ENCODE data around the gene PDE3A. TPM values are rescaled to one million over a fixed set of nuclear protein-coding genes. Genes with fewer than 3 reads are reported as not detected.

The PDE3A gene
- total RNA-seq, 1 experiment from 2014 or later: 76.3 TPM

- no peak for DNase-seq (ENCODE audit: extremely low read depth, low read depth)
Observed at GRCh38 chr12:20420557-20420956, 52.2 kb downstream of the PDE3A start.

GRCh38 chr12:20421421-20421820 lies 53.1 kb downstream of the PDE3A start:
- DNase-seq (ENCODE audit: extremely low read depth, low read depth): no peak

DNA sequence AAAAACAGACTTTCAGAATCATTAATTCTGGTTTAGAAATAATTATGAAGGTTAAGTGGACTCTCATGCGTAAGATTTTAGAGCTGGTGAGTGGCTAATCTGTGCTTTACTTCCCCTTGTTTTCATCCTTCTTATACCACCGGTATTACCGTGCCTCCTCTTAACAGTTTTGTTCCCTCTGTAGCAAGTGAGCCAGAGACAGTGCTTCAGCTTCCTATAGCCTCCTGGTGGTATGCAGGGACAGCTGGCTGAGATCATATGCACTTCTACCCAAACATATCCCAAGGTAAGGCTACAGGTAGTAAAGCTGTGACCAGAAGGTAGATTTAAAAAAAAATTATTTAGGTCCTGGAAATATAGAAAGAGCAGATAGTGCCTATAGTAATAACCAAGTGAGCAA lies 55.2 kb downstream of the PDE3A start:
- no peak for DNase-seq (ENCODE audit: extremely low read depth, low read depth)

GRCh38 chr12:20424841-20425240 lies 56.5 kb downstream of the PDE3A start:
- no peak for DNase-seq (ENCODE audit: extremely low read depth, low read depth)

- DNase-seq (ENCODE audit: extremely low read depth, low read depth): no peak
Observed at GRCh38 chr12:20426191-20426590, 57.9 kb downstream of the PDE3A start.

GRCh38 chr12:20426957-20427356 lies 58.6 kb downstream of the PDE3A start:
- DNase-seq (ENCODE audit: extremely low read depth, low read depth): no peak

DNA sequence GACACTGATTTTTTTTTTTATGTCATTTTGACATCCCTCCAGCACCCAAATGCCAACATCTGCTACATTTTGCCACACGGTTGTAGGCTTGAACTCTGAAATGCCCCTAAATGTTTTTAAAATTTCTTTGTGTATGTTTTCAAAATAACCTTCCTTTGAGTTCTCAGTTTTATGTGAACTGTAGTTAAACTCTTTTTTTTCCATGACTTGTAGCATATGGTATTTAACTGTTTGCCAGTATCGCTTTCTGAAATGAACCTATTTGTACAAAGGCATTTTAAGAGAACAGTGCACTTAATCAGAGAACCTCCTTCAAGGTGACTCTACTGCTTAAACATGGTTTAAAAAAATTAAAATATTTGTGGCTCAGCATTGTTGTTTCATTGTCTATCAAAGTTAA lies 61.5 kb downstream of the PDE3A start:
- no peak for DNase-seq (ENCODE audit: extremely low read depth, low read depth)

DNA sequence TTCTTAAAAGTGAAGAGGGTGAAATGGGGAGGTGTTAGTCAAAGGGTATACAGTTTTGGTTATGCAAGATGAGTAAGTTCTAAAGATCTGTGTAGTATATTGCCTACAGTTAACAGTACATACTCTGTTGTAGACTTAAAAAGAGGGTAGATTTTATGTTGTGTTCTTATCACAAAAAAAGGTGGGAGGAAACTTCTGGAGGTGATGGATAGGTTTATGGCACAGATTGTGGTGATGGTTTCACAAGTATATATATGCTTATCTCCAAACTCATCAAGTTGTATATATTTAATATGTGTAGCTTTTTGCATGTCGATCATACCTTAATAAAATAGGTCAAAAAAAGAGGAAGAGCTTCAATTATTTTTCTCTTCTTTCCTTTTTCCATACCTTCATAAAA lies 64.0 kb downstream of the PDE3A start:
- no peak for DNase-seq (ENCODE audit: extremely low read depth, low read depth)

DNA sequence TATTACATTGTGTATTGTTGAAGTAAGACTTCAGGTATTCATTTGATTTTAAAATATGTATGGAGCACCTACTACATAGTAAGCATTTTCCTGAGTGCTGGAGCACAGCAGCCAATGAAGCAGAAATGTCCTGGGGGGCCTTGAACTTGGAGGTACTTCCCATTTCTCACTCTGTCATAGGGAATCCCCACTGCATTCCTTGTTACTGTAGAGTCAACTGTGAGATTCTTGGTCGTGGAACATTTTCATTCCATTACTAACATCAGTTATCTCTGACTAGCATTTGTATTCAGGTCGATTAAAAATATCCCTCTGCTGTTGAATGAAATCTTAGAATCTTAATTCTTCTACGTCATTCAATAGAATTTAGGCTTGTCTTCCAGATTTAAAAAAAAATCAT lies 66.7 kb downstream of the PDE3A start:
- no peak for DNase-seq (ENCODE audit: extremely low read depth, low read depth)

DNA sequence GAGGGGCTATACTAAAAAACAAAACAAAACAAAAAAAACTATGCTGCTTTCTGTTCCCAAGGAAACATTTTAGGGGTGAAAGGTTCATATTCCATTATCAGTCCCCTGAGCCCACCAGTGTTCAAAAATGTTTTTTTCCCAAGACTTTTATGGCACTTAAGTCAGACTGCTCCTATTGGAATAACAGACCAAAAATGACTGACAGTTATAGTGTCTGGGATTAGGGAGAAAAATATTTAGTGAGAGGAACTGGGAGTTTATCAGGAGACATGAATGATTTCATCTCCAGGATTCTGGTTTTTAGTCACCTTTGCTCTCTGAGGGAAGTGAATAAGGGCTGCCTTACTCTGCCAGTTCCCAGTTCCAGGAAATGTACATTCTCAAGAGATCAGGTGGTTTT lies 68.0 kb downstream of the PDE3A start:
- no peak for DNase-seq (ENCODE audit: extremely low read depth, low read depth)

- DNase-seq (ENCODE audit: extremely low read depth, low read depth): no peak
Observed at GRCh38 chr12:20438299-20438779, 70.0 kb downstream of the PDE3A start.

DNA sequence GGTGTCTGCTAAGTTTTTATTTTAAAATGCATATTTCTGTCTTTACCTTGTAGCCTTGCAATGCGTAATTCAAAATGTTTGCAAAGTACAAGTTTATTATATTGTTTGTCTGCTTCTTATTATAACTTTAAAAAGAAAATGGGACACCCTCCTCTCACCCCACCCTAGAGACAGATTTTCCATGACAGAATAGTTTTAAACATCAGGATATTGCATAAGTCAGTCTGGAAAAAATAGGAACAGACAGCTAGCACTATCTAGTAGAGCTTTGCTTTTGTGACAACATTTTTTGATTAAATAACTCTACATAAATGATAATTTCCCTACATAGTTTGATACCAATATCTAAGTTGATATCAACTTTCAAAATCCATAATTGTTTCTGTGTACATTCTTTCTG lies 71.3 kb downstream of the PDE3A start:
- no peak for DNase-seq (ENCODE audit: extremely low read depth, low read depth)

DNA sequence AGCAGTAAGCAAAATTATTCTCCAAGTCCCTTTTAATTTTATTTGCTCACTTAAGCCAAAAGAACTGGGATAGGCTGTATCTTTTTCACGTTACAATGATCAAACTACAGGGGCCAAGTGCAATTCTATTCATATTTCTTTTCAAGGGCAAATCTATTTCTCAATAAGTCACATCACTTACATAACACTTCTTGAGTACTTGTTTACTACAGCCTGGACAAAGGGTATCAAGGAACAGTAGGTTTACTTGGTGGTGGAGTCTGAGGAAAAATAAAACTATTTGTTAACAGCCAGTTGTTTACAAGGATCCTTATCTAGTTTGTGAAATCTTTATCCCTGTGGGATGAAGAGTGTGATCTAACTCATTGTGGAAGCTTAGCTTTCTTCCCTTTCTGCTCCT lies 72.1 kb downstream of the PDE3A start:
- DNase-seq (ENCODE audit: extremely low read depth, low read depth): no peak

DNA sequence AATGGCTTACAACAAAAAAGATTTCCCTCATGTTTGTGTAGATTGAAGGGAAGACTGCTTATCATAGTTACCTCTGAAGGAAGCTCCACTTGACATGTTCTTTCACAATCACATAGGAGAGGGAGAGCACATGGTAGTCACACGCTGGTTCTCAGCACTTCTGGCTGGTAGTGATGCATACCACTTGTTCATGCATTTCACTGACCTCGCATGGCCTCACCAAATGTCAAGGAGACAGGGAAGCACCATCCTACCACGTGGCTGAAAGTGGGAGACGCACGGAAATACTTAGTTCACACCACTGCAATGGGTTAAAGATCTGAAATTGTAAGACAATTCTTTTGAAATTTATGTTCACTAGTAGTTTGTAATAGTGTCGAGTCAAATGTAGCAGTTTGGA lies 74.0 kb downstream of the PDE3A start:
- no peak for DNase-seq (ENCODE audit: extremely low read depth, low read depth)

- no peak for DNase-seq (ENCODE audit: extremely low read depth, low read depth)
Observed at GRCh38 chr12:20443255-20443654, 74.9 kb downstream of the PDE3A start.

DNA sequence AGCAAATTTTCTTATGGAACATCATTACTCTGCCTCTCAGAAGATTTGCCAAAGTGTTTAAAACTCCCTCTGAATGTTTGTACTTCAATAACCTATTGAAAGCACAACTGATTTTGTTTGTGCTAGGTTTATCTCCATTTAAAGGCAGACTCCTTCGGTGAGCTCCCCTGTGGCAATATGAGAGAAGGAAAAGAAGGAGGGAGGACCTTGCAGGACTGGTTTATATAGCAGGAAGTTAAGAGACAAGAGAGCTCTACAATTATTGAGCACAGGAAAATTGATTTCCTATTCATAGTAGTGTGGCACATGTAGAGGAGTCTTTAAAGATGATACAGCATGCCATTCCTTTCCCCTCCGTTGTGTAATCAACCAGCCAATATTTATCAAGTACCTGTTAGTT lies 75.5 kb downstream of the PDE3A start:
- DNase-seq (ENCODE audit: extremely low read depth, low read depth): no peak

DNA sequence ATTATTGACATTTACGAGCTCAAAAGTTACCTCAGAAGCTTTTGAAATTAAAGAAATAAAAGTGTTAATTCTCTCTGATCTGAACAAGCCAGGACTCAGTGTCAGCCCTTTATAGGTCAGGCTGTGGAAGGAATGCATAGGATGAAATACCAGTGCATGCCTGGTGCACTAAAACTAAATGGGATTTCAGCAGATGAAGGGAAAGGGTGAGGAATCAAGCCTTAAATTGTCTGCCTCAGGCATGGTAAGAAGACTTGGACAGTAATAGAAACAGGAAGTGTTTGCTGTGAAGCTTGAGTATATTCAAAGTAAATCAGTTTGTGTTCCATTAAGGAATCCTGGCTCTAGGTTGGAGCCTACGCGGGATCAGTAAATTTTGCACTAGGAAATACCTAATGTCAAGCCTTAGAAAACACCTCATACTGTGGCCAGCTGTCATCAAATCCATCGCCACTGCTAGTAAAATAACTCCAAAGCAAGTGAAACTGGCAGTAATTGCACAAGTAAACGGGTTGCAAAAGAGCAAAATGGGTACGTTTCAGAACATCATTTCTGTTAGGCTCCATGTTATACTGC lies 76.3 kb downstream of the PDE3A start:
- DNase-seq (ENCODE audit: extremely low read depth, low read depth): no peak

DNA sequence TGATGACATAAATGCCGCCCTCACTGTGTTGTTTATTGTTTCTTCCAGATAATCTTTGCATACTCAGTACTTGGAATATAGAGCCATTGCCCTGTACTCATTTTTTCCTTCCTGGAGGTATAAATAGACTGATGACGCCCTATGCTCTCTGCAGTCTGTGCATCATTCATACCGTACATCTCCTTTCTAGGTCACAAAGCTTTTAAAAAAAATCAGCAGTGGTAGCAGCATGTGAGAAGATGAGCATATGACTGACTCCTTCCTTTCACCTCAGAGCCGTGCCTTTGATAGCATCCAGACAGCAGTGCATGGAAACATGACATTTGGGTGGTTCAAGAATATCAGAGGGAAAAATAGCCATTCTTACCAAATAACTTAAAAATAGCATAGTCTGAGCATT lies 77.3 kb downstream of the PDE3A start:
- no peak for DNase-seq (ENCODE audit: extremely low read depth, low read depth)

- no peak for DNase-seq (ENCODE audit: extremely low read depth, low read depth)
Observed at GRCh38 chr12:20446836-20447235, 78.5 kb downstream of the PDE3A start.

DNA sequence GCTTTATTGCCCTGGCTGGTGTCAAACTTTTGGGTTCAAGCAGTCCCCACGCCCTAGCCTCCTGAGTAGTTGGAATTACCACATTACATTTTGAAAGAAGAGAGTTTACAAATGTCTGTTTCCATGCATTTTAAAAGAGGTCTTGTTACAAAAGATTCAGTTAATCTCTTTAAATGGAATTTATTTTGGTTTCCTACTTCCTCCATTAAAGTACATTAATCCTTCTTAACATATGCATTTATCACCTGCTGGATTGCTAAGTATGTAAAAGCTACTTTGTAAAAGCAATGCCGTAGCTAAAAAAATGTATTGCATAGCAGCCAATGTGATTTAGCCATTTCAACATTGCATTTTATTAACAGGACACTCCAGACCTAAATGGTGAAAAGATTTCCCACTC lies 80.4 kb downstream of the PDE3A start:
- DNase-seq (ENCODE audit: extremely low read depth, low read depth): no peak

DNA sequence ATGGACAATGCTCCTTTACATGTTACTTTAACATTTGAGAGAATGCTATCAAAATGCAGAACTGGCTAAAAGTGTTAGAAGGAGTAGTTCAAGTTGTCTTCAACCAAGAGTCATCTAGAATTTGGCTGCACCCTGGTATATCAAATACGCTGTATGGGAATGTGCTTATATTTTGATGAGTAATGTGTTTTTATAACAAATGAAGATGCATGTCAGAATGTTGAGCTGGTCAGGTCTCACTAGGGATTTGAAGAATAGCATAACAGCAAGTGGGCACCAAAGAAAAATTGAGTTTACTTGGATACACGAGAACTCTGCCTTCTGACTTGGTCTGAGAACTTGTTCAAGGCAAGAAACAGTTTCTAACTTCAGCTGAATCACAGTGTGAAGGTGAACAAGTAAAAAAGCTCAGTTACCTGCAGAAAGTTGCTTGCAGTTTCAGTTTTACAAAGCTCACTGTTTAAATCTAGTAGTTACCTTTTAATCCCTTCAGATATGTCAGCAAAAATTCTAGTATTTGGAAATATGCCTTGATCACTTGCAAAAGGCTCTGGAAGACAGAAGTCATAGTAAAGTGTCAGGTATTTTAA lies 82.3 kb downstream of the PDE3A start:
- DNase-seq (ENCODE audit: extremely low read depth, low read depth): no peak

DNA sequence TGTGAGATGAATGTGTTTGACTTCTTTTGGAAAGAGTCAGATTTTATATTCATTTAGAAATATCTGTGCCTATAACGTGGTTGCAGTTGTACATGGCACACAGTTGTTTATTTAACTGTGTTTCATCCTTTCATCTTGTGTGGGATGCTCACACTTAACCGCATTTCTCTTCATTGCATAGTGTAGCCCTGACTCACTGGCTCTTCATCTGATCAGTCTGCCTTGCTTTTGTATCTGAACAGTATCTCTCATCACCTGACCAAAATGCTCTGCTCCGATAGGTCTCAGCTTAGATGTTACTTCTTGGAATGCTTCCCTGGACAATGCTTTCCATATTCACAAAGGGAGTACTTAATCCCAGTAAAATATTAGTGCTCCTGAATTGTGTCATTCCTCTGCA lies 83.4 kb downstream of the PDE3A start:
- no peak for DNase-seq (ENCODE audit: extremely low read depth, low read depth)

DNA sequence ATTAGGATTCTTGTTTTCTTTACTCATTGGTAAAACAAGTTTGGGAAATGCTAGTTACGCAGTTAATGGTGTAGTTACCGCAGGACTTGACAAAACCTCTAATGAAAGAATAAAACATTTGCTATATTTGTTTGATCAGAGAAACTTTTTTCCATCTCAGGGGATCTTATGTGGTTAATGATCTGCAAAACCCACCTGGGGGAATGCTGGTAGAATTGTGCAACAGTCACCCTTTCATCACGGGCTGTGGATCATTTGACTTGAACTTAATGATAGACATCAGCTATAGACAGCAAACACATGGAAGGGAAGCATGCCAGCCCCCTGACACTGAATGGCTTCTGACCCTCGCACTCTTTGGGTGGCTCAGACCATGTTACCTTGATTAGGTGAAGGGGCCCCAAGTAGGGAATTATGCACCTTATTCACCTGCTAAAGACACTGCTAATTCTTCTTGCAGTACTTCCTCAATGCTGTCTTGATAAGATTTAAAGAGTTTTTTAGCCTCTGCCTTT lies 84.2 kb downstream of the PDE3A start:
- no peak for DNase-seq (ENCODE audit: extremely low read depth, low read depth)

Data from NCI-H460 (cell line).